ENCODE data around the gene ACSS1. TPM values are rescaled to one million over a fixed set of nuclear protein-coding genes. Genes with fewer than 3 reads are reported as not detected.

Gene ACSS1
- total RNA-seq, 1 experiment from 2014 or later = 0.61 TPM

DNA sequence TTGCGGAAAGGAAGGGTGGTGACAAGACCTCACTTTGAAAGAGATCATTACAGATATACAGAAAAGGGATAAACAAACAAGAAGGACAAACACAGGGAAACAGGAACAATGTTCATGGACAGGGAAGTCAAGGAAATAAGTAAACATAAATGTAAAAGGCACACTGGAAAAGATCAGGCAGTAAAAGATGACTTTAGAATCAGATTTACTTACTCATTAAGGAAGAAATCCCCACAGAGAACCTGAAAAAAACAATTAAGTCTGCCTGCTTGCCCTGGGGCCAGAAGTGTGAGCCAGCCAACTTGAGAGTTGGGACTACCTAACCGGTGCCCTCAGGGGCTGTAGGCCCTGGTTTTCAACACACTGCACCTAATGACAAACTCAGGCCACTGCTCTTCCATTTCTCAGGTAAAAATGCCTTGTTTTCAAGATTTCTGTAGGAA lies 67.1 kb downstream of the ACSS1 start:
- Histone ChIP-seq H3K56ac (ENCODE audit: insufficient read length, low read depth, low read length) (no peak overlapping the region), H3K18ac (ENCODE audit: insufficient read length, low read depth, low read length) (no peak overlapping the region), H3K79me1 (ENCODE audit: insufficient read depth, low read depth, low read length, poor library complexity, severe bottlenecking) (no peaks in the 10 kb centered on the region), H2AK5ac (ENCODE audit: insufficient read length, low read length) (no peak overlapping the region), H2BK5ac (ENCODE audit: insufficient read length, low read length) (no peak overlapping the region), H3K27ac (ENCODE audit: insufficient read length, low read depth, low read length) (no peak overlapping the region), H4K8ac (replicated peaks; ENCODE audit: insufficient read length, low read depth, low read length) (no peak overlapping the region), H3K9ac (ENCODE audit: extremely low read depth, insufficient read length, low read length) (no peak overlapping the region), H4K5ac (ENCODE audit: insufficient read length, low read depth, low read length) (no peak overlapping the region), H2AFZ (ENCODE audit: low read length) (no peak overlapping the region), H2BK15ac (ENCODE audit: low read depth, low read length) (no peak overlapping the region), H3K4me1 (ENCODE audit: insufficient read depth, low read length) (peaks cover 4% of the 10 kb centered on the region; the same call in 1 of the 2 replicates), H3K79me2 (ENCODE audit: insufficient read depth, low read length) (peaks cover 11% of the 10 kb centered on the region; the same call in 1 of the 2 replicates), H3K9me3 (ENCODE audit: control insufficient read depth, low read depth, low read length) (no peaks in the 10 kb centered on the region), H3K4ac (ENCODE audit: low read depth, low read length) (no peak overlapping the region), H3K23ac (ENCODE audit: insufficient read length, low read depth, low read length) (no peak overlapping the region), H3K27me3 (ENCODE audit: insufficient read depth, low read length) (no peaks in the 10 kb centered on the region), H2BK12ac (ENCODE audit: insufficient read length, low read depth, low read length) (no peak overlapping the region), H4K91ac (ENCODE audit: insufficient read length, low read depth, low read length) (no peak overlapping the region), H3K23me2 (ENCODE audit: insufficient read length, low read depth, low read length, poor library complexity, severe bottlenecking) (peaks cover 8% of the 10 kb centered on the region), H3K4me2 (ENCODE audit: insufficient read depth, insufficient read length, low read length) (peak overlapping the region; percentile 73), H3K14ac (ENCODE audit: insufficient read depth, low read length) (no peak overlapping the region), H4K20me1 (ENCODE audit: control insufficient read depth, insufficient read depth, insufficient read length) (peaks cover 2% of the 10 kb centered on the region), H2BK20ac (ENCODE audit: low read depth, low read length, poor library complexity, severe bottlenecking) (no peak overlapping the region), H3T11ph (ENCODE audit: low read length) (no peak overlapping the region), H2BK120ac (ENCODE audit: low read depth, low read length, poor library complexity, severe bottlenecking) (no peak overlapping the region)
- peak overlapping the region; percentile 93 to 96 for H3K4me3 Mint-ChIP-seq
- H3K9me3 Mint-ChIP-seq = no peaks in the 10 kb centered on the region
- no peak for TF ChIP-seq CTCF (conservative IDR thresholded peaks at IDR 0.05)
- H3K4me1 Mint-ChIP-seq = peaks cover 24 to 31% of the 10 kb centered on the region in 2 experiments
- no CpG with 5 or more reads among the region's 2 CpGs for WGBS (ENCODE audit: extremely low coverage, insufficient read length, low lambda C conversion rate)
- H3K36me3 Mint-ChIP-seq (ENCODE audit: insufficient read depth in 1 of 3, low read depth in 3 of 3) = peaks cover 0 to 4% (median 2%) of the 10 kb centered on the region in 3 experiments; a peak in 1 of 7 replicates
- DNase-seq = peak; percentile 17
- peaks cover 11% of the 10 kb centered on the region; the same call in 1 of the 2 replicates for H3K27me3 Mint-ChIP-seq (ENCODE audit: low read depth)
- H3K27ac Mint-ChIP-seq = no peak overlapping the region

All from H9 (cell line).